Neural progenitor cell (in vitro differentiated cells): ENCODE data around the gene GRM2.

Source experiments
- CTCF ChIP-seq: fragments of 200-600 bp; sonication (generic); IDR thresholded peaks from 2 replicates; pipeline ENCODE4 v1.5.1; 2017; ENCODE audit warnings: antibody characterized with exemption, mild to moderate bottlenecking
- EZH2phosphoT487 ChIP-seq: fragments of 200-600 bp; sonication (generic); IDR thresholded peaks from 2 replicates; pipeline ENCODE4 v1.6.1; 2017; ENCODE audit warnings: antibody characterized with exemption

GRCh38 chr3:51717446-51717845 is 10.6 kb downstream of the GRM2 start:
- TF ChIP-seq EZH2phosphoT487: no peak
- TF ChIP-seq CTCF: no peak
